GM21723 (cell line): ENCODE data around the gene TMSB4Y.

Experiments used
- ATAC-seq: cut with Tn5 transposase; IDR thresholded peaks from one replicate; pipeline ENCODE4 v1.9.1; 2021; ENCODE audit warnings: mild to moderate bottlenecking, moderate library complexity; ENCODE audit not compliant: unreplicated experiment

The TMSB4Y gene

GRCh38 chrY:13703568-13703968 is at the start of gene TMSB4Y:
TMSB4Y (plus strand) TSS chrY:13703899.
- ATAC-seq: no peak

- no peak for ATAC-seq
Observed at GRCh38 chrY:13664162-13664561, 39.5 kb upstream of the TMSB4Y start.

DNA sequence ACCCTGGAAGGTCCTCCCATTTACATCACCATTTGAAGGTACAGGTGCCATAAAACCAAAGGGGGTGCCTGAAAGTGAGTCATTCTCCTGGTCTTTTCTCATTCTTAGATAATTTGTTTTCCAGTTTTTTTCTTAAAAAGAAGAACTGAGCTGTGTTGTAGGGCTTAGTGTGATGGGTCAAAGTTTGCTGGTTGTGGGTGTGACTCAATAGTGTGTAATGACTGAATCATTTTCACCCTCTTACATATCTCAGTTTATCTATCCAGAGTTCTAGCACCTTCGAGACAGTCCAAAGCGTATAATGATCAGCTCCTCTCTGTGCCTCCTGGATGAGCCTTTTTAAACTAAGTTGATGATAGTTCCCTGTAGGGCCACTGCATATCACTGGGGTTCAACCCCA is 32.6 kb upstream of the TMSB4Y start:
- ATAC-seq: no peak

DNA sequence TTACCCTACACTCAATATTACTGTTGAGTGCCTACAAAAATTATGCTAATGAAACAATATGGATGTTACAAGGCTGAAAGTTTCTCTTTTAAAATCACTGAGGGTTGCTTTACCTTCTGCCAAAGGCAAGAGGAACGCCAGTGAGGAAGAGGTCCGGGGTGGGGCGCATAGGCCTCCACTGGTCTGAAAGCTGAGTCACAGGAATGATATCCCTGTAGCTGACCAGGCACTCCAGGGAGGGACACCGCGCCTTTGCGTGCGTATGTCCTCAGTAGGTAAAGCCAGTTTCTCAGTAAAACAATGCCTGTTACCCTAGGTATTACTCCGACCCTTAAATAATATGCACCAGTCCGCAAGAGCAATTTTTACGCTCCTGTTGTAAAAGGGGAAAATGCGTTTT is 1.4 kb upstream of the TMSB4Y start:
- ATAC-seq: no peak

DNA sequence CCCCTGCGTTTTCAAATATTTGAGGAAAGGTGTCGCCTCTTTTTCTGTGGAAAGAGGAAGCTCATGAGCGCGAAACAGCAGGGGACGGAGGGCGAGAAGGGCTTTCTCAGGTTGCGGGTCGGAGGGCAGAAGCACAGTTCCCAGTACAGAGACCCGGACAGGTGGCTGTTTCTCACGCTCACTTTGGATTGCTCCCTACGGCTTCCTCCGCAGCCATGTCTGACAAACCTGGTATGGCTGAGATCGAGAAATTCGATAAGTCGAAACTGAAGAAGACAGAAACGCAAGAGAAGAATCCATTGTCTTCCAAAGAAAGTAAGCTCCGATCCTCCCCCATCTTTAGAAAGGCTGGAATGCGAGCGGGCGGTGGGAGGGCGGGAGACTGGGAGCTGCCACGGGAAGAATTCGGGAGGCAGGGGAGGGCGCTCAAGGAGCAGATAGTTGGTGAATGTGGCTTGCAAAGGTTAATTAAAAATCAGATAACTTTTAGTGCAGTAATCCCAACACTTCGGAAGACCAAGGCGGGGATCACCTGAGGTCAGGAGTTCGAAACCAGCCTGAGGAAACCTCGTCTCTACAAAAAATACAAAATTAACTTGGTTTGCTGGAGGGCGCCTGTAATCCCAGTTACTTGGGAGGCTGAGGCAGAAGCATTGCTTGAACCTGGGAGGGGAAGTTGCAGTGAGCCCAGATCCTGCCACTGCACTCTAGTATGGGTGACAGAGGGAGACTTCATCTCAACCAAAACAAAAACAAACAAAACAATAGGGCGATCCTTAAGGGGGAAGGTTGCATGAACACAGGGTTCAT is 627 bp downstream of the TMSB4Y start:
- ATAC-seq: no peak

- no peak for ATAC-seq
Observed at GRCh38 chrY:13705197-13705596, 1.5 kb downstream of the TMSB4Y start.

- no peak for ATAC-seq
Observed at GRCh38 chrY:13708038-13708437, 4.3 kb downstream of the TMSB4Y start.

DNA sequence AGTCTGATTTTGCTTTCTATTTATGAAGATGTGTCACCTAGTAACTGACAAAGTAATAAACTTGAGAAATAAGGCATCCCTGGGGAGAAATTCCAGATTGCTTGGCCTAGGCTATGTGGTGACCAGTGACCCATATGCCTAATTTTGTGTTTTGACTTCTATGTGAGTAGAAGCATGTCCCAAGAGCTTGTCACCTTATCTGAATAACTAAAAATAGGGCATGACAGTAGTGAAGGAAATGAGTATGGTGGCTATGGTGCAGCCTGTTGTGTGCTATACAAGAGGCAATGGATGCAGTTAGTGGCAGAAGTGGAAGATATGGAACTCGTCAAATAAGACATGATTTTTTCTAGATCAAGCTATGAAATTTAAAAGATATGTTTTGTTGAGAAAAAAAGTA is 15.3 kb downstream of the TMSB4Y start:
- ATAC-seq: no peak

DNA sequence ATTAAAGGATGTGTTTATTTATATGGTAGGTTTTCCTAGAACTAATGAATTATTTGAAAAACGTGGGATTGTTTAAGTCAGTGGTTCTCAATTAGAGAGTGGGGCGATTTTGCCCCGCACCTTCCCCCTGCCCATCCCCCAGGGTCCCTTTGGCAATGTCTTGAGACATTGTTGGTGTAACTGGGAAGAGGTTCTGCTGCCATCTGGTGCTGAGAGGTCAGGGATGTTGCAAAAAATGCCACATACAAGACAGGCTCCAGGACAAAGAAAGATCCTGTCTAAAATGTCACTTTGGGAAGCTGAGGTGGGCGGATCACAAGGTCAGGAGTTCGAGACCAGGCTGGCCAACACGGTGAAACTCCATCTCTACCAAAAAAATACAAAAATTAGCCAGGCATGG is 25.8 kb downstream of the TMSB4Y start:
- ATAC-seq: no peak

DNA sequence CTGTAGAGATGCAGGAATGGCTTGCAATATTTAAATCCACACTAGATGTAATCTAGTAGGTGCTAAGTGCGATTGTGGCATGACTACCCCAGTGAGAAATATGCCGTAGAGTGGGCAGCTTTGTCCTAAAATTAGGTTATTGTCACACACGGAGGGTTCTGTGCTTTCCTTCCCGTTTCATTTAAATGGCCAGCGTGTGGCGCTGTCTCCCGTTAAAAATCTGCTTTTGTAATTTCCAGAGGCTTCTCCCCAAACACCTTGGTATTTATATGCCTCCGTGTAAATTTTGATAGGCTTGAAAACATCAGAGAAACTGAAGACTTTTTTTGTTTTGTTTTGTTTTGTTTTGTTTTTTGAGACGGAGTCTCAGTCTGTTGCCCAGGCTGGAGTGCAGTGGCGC is 34.9 kb downstream of the TMSB4Y start:
- ATAC-seq: no peak

GRCh38 chrY:13751289-13752071 is 47.8 kb downstream of the TMSB4Y start:
- ATAC-seq: no peak

GRCh38 chrY:13754661-13755060 is 51.0 kb downstream of the TMSB4Y start:
- no peak for ATAC-seq
